Osteoblast (primary cell): ENCODE results near the gene APLP2. TPM values are rescaled to one million over a fixed set of nuclear protein-coding genes. Genes with fewer than 3 reads are reported as not detected.

Experiments used
- DNase-seq: peaks from one replicate; pipeline ENCODE4 v3.0.0; 2011; ENCODE audit warnings: low spot score, mixed read lengths; ENCODE audit not compliant: insufficient read length; ENCODE audit errors: missing footprints
- H2AFZ ChIP-seq: 2 replicates; pipeline ENCODE4 v1.6.0; 2011; ENCODE audit warnings: mild to moderate bottlenecking, low read length
- H3K27ac ChIP-seq: 2 replicates; pipeline ENCODE4 v1.5.1; 2011; ENCODE audit warnings: mild to moderate bottlenecking, low read depth, low read length, moderate library complexity
- H3K27me3 ChIP-seq: 2 replicates; pipeline ENCODE4 v1.6.0; 2012; ENCODE audit warnings: mild to moderate bottlenecking, control low read depth, inconsistent platforms, low read length, moderate library complexity; ENCODE audit not compliant: insufficient read depth
- H3K36me3 ChIP-seq: 2 replicates; pipeline ENCODE4 v1.5.1; 2011; ENCODE audit warnings: mild to moderate bottlenecking, low read length, control low read depth, moderate library complexity; ENCODE audit not compliant: insufficient read depth
- H3K4me1 ChIP-seq: 2 replicates; pipeline ENCODE4 v1.5.1; 2011; ENCODE audit warnings: mild to moderate bottlenecking, low read length, control low read depth, moderate library complexity; ENCODE audit not compliant: insufficient read depth
- H3K4me2 ChIP-seq: 2 replicates; pipeline ENCODE4 v1.6.0; 2011; ENCODE audit warnings: mild to moderate bottlenecking, low read length; ENCODE audit not compliant: insufficient read depth
- H3K4me3 ChIP-seq: fragments of 200-600 bp; sonication (generic); 3 replicates; pipeline ENCODE4 v1.5.1; 2012; ENCODE audit warnings: mild to moderate bottlenecking, low read length, inconsistent platforms; ENCODE audit not compliant: insufficient read depth
- H3K79me2 ChIP-seq: 2 replicates; pipeline ENCODE4 v1.6.0; 2012; ENCODE audit warnings: mild to moderate bottlenecking, low read length, control low read depth, inconsistent platforms; ENCODE audit not compliant: insufficient read depth
- H3K9me3 ChIP-seq: 2 replicates; pipeline ENCODE4 v1.5.1; 2011; ENCODE audit warnings: low read depth, low read length, control low read depth
- H4K20me1 ChIP-seq: 2 replicates; pipeline ENCODE4 v1.6.0; 2012; ENCODE audit warnings: mild to moderate bottlenecking, low read length, control low read depth; ENCODE audit not compliant: insufficient read depth
- total RNA-seq: library from RNA; depleted of rRNA; stranded (reverse); fragments of >200 nt; gene quantifications from 2 replicates; pipeline ENCODE4 v1.2.3, GENCODE V29; 2012
- TF ChIP-seq, protein P1 (sequence below): IDR thresholded peaks from 2 replicates; pipeline ENCODE4 v1.5.1; 2011; ENCODE audit warnings: mild to moderate bottlenecking, low read depth, low read length, moderate library complexity; ENCODE audit errors: extremely low read depth

APLP2 gene
- total RNA-seq, 1 donor = 331 TPM

DNA sequence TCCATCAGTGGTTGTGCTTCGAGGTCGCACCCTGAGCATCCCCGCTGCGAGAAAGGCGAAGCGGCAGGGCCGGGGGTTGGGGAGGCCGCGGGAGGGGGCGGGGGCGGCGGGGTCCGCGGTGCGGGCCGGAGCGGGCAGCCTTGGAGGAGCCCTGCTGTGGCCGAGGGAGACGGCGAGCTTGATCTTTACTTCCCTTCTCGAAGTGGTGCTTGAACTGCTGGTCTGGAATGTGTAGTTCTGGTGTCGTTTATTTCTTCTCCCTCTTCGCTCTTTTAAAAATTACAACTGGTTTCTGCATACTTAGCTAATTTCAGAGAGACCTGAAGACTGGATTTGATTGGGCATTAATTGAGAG is 1.1 kb downstream of the APLP2 start:
- TF ChIP-seq, protein P1, sequence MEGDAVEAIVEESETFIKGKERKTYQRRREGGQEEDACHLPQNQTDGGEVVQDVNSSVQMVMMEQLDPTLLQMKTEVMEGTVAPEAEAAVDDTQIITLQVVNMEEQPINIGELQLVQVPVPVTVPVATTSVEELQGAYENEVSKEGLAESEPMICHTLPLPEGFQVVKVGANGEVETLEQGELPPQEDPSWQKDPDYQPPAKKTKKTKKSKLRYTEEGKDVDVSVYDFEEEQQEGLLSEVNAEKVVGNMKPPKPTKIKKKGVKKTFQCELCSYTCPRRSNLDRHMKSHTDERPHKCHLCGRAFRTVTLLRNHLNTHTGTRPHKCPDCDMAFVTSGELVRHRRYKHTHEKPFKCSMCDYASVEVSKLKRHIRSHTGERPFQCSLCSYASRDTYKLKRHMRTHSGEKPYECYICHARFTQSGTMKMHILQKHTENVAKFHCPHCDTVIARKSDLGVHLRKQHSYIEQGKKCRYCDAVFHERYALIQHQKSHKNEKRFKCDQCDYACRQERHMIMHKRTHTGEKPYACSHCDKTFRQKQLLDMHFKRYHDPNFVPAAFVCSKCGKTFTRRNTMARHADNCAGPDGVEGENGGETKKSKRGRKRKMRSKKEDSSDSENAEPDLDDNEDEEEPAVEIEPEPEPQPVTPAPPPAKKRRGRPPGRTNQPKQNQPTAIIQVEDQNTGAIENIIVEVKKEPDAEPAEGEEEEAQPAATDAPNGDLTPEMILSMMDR = no peak
- peak; percentile 87 for DNase-seq
- H2AFZ ChIP-seq = peak overlapping the region; percentile 44
- H4K20me1 ChIP-seq = peaks cover 28% of the 10 kb centered on the region
- no peak overlapping the region for H3K27ac ChIP-seq
- H3K4me1 ChIP-seq = peaks cover 6% of the 10 kb centered on the region
- no peaks in the 10 kb centered on the region for H3K36me3 ChIP-seq
- H3K79me2 ChIP-seq = peaks cover 58% of the 10 kb centered on the region
- peak overlapping the region; percentile 81 for H3K4me3 ChIP-seq
- H3K9me3 ChIP-seq = no peaks in the 10 kb centered on the region
- no peaks in the 10 kb centered on the region for H3K27me3 ChIP-seq
- H3K4me2 ChIP-seq = peak overlapping the region; percentile 73

DNA sequence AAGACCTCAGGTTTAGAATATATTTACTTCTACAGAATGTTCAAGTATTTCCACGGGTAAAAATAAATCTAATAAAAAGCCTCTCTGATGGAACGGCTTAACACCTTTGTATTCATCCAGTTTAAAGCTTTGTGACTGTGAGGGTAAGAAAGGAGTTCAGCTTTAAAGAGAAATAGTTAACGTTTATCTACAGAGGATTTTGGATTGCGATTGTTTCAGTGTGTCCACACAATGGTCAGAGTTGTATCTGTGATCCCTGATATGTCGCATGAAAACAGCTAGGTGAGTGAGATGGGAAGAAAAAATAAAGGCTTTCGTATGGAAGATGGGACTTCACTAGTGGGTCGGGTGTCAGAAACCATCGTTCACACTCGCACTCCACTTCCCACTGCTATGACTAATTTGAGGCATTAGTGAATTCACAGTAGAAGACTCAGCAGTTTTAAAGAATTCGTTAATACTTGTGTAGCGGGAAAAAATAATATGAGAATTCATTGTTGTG is 1.6 kb downstream of the APLP2 start:
- no peaks in the 10 kb centered on the region for H3K27me3 ChIP-seq
- peaks cover 30% of the 10 kb centered on the region for H4K20me1 ChIP-seq
- TF ChIP-seq, protein P1 = no peak
- peaks cover 6% of the 10 kb centered on the region for H3K4me1 ChIP-seq
- DNase-seq = no peak
- H3K4me2 ChIP-seq = peak overlapping the region; percentile 73
- no peak overlapping the region for H2AFZ ChIP-seq
- H3K36me3 ChIP-seq = no peaks in the 10 kb centered on the region
- no peak overlapping the region for H3K27ac ChIP-seq
- peak overlapping the region; percentile 81 for H3K4me3 ChIP-seq
- H3K9me3 ChIP-seq = no peaks in the 10 kb centered on the region
- peaks cover 62% of the 10 kb centered on the region for H3K79me2 ChIP-seq

DNA sequence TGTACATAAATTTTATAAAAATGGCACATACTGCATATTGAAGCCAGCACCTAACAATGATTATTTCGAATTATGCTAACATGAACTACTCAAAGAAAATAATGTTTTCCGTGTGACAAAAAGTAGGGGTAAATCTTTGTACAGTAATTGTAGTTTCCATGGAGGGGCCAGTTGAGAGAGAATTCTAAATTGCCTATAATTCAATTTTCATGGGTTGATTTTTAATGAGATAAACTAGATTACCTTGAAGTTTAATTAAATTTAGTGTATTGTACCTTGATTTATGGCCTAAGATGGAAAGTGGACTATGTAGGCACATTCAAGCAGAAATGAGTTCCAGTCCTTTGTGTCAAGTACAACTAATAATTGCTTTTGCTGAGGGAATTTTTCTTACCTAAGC is 5.0 kb downstream of the APLP2 start:
- Histone ChIP-seq H3K27ac (no peak overlapping the region), H3K27me3 (no peaks in the 10 kb centered on the region), H3K79me2 (peaks cover 92% of the 10 kb centered on the region), H2AFZ (no peak overlapping the region), H3K9me3 (no peaks in the 10 kb centered on the region), H3K4me2 (no peak overlapping the region), H3K4me1 (peaks cover 6% of the 10 kb centered on the region), H3K4me3 (no peak overlapping the region), H4K20me1 (peaks cover 59% of the 10 kb centered on the region), H3K36me3 (no peaks in the 10 kb centered on the region)
- no peak for DNase-seq
- TF ChIP-seq, protein P1 = no peak

DNA sequence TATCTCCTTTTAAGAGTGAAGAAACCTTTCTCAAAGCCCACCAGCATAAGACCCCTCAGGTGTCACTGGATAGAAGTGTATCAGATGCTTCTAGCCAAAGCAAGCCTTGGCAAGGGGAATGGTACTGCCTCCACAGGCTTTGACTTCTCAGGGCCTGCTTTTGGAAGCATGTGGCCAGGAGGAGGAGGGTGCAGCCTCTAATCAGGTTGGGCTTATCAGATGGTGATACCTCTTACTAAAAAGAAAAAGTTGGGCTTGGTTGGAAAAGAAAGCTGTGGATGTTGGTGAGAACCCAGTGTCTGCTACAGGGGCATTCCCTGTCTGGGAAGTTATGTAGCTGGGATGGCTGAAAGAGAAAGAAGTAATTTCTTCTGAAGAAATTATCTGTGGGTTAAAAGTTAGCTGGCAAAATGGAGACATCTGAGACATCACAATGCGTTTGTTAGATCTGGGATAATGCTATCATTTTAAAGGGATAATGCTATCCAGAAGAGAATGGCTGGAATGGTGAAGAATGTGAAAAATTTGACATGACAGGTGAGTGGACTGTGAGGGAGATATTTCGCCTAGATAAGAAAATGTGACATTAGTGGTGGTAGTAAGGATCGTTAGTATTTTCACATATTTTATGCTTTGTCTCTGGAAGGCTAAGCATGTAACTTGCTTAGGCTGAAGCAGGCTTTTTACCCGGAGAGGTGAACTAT is 7.2 kb downstream of the APLP2 start:
- no peak overlapping the region for H3K27ac ChIP-seq
- no peaks in the 10 kb centered on the region for H3K9me3 ChIP-seq
- H4K20me1 ChIP-seq = peaks cover 57% of the 10 kb centered on the region
- no peaks in the 10 kb centered on the region for H3K4me1 ChIP-seq
- H3K27me3 ChIP-seq = no peaks in the 10 kb centered on the region
- peaks cover 91% of the 10 kb centered on the region for H3K79me2 ChIP-seq
- no peak for DNase-seq
- no peaks in the 10 kb centered on the region for H3K36me3 ChIP-seq
- no peak overlapping the region for H3K4me2 ChIP-seq
- TF ChIP-seq, protein P1 = no peak
- H3K4me3 ChIP-seq = no peak overlapping the region
- H2AFZ ChIP-seq = no peak overlapping the region
